SK-N-SH treated with all-trans-retinoic acid at 6 μM for 48 hours (cell line): ENCODE data around the gene NTSR2.

Source experiments
- ATAC-seq: fragments of 200-7000 bp; cut with Tn5 transposase; 3 replicates; pipeline ENCODE4 v1.9.1; 2020; ENCODE audit warnings: mild to moderate bottlenecking, moderate library complexity
- ARNTL ChIP-seq: fragments of 450-650 bp; formaldehyde crosslinking; IDR thresholded peaks from 2 replicates; pipeline ENCODE4 v1.5.0; 2020; ENCODE audit warnings: low read depth, mild to moderate bottlenecking, moderate library complexity, borderline replicate concordance
- CSDC2 ChIP-seq: fragments of 250-450 bp; sonication (Bioruptor Pico); IDR thresholded peaks from 2 replicates; pipeline ENCODE4 v1.5.0; 2020; ENCODE audit warnings: mild to moderate bottlenecking, moderate library complexity
- ESRRG ChIP-seq: fragments of 250-450 bp; sonication (Bioruptor Pico); IDR thresholded peaks from 2 replicates; pipeline ENCODE4 v1.6.1; 2021; ENCODE audit warnings: mild to moderate bottlenecking
- GLIS3 ChIP-seq: fragments of 250-450 bp; sonication (Bioruptor Pico); IDR thresholded peaks from 2 replicates; pipeline ENCODE4 v1.5.0; 2020; ENCODE audit warnings: mild to moderate bottlenecking, moderate library complexity
- ISL1 ChIP-seq: fragments of 250-450 bp; sonication (Bioruptor Pico); IDR thresholded peaks from 2 replicates; pipeline ENCODE4 v2.1.2; 2022; ENCODE audit warnings: mild to moderate bottlenecking, moderate library complexity
- OSR1 ChIP-seq: fragments of 250-450 bp; sonication (Bioruptor Pico); IDR thresholded peaks from 2 replicates; pipeline ENCODE4 v1.8.0; 2022; ENCODE audit warnings: moderate library complexity, mild to moderate bottlenecking, inconsistent platforms
- PPARA ChIP-seq: fragments of 250-450 bp; sonication (Bioruptor Pico); IDR thresholded peaks from 2 replicates; pipeline ENCODE4 v1.5.0; 2020; ENCODE audit warnings: mild to moderate bottlenecking, borderline replicate concordance
- RARB ChIP-seq: fragments of 250-450 bp; sonication (Bioruptor Pico); IDR thresholded peaks from 2 replicates; pipeline ENCODE4 v1.8.0; 2021; ENCODE audit warnings: mild to moderate bottlenecking, moderate library complexity
- SNAI2 ChIP-seq: fragments of 250-450 bp; sonication (Bioruptor Pico); IDR thresholded peaks from 2 replicates; pipeline ENCODE4 v1.5.0; 2020; ENCODE audit warnings: mild to moderate bottlenecking, moderate library complexity
- TCF4 ChIP-seq: fragments of 250-450 bp; sonication (Bioruptor Pico); IDR thresholded peaks from 2 replicates; pipeline ENCODE4 v1.8.0; 2021; ENCODE audit warnings: mild to moderate bottlenecking, moderate library complexity, borderline replicate concordance
- ZC3H10 ChIP-seq: fragments of 250-450 bp; sonication (Bioruptor Pico); IDR thresholded peaks from 2 replicates; pipeline ENCODE4 v1.5.1; 2021; ENCODE audit warnings: mild to moderate bottlenecking, moderate library complexity
- ZFP30 ChIP-seq: fragments of 450-650 bp; formaldehyde crosslinking; IDR thresholded peaks from 2 replicates; pipeline ENCODE4 v1.5.0; 2022; ENCODE audit warnings: mild to moderate bottlenecking, moderate library complexity
- ZNF565 ChIP-seq: fragments of 450-650 bp; formaldehyde crosslinking; conservative IDR thresholded peaks from 2 replicates; pipeline ENCODE4 v1.5.0; 2020; ENCODE audit warnings: low read depth, mild to moderate bottlenecking, moderate library complexity
- ZNF70 ChIP-seq: fragments of 450-650 bp; formaldehyde crosslinking; IDR thresholded peaks from 2 replicates; pipeline ENCODE4 v1.5.0; 2020; ENCODE audit warnings: mild to moderate bottlenecking, moderate library complexity
- ZNF8 ChIP-seq: fragments of 450-650 bp; formaldehyde crosslinking; IDR thresholded peaks from 2 replicates; pipeline ENCODE4 v1.5.0; 2020; ENCODE audit warnings: mild to moderate bottlenecking, moderate library complexity
- TF ChIP-seq, protein P1 (sequence below): fragments of 250-450 bp; sonication (Bioruptor Pico); IDR thresholded peaks from 2 replicates; pipeline ENCODE4 v1.5.0; 2020; ENCODE audit warnings: mild to moderate bottlenecking, moderate library complexity
- TF ChIP-seq, protein P2 (sequence below): fragments of 250-450 bp; sonication (Bioruptor Pico); IDR thresholded peaks from 2 replicates; pipeline ENCODE4 v1.8.0; 2021; ENCODE audit warnings: low read depth, mild to moderate bottlenecking, moderate library complexity, borderline replicate concordance
- TF ChIP-seq, protein P3 (sequence below): fragments of 250-450 bp; sonication (Bioruptor Pico); IDR thresholded peaks from 2 replicates; pipeline ENCODE4 v1.8.0; 2020; ENCODE audit warnings: mild to moderate bottlenecking, moderate library complexity, borderline replicate concordance
- TF ChIP-seq, protein P4 (sequence below): fragments of 250-450 bp; sonication (Bioruptor Pico); IDR thresholded peaks from 2 replicates; pipeline ENCODE4 v1.5.1; 2021; ENCODE audit warnings: mild to moderate bottlenecking, moderate library complexity

The NTSR2 gene

DNA sequence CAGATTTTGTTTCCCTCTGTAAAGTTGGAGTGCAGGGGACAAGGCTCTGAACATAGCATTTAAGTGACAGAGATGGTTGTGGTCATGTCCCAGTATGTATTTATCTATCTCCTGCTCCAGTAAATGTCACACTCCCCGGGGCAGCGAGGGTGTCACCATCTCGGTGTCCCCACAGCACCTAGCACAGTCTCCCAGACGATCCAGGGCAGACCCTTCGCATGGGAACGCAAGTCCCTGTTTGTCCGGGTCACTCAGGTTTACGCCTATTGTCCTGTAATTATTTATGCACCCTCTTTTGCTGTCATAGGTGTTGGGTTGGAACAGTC is 12.6 kb upstream of the NTSR2 start:
- TF ChIP-seq CSDC2 (CRISPR knock-in tag) (no peak), SNAI2 (CRISPR knock-in tag) (no peak), ZNF8 (CRISPR knock-in tag) (no peak), RARB (CRISPR knock-in tag) (no peak), ZC3H10 (CRISPR knock-in tag) (no peak)
- TF ChIP-seq, protein P1, sequence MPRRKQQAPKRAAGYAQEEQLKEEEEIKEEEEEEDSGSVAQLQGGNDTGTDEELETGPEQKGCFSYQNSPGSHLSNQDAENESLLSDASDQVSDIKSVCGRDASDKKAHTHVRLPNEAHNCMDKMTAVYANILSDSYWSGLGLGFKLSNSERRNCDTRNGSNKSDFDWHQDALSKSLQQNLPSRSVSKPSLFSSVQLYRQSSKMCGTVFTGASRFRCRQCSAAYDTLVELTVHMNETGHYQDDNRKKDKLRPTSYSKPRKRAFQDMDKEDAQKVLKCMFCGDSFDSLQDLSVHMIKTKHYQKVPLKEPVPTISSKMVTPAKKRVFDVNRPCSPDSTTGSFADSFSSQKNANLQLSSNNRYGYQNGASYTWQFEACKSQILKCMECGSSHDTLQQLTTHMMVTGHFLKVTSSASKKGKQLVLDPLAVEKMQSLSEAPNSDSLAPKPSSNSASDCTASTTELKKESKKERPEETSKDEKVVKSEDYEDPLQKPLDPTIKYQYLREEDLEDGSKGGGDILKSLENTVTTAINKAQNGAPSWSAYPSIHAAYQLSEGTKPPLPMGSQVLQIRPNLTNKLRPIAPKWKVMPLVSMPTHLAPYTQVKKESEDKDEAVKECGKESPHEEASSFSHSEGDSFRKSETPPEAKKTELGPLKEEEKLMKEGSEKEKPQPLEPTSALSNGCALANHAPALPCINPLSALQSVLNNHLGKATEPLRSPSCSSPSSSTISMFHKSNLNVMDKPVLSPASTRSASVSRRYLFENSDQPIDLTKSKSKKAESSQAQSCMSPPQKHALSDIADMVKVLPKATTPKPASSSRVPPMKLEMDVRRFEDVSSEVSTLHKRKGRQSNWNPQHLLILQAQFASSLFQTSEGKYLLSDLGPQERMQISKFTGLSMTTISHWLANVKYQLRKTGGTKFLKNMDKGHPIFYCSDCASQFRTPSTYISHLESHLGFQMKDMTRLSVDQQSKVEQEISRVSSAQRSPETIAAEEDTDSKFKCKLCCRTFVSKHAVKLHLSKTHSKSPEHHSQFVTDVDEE (CRISPR knock-in tag), result no peak
- ATAC-seq, result no peak

DNA sequence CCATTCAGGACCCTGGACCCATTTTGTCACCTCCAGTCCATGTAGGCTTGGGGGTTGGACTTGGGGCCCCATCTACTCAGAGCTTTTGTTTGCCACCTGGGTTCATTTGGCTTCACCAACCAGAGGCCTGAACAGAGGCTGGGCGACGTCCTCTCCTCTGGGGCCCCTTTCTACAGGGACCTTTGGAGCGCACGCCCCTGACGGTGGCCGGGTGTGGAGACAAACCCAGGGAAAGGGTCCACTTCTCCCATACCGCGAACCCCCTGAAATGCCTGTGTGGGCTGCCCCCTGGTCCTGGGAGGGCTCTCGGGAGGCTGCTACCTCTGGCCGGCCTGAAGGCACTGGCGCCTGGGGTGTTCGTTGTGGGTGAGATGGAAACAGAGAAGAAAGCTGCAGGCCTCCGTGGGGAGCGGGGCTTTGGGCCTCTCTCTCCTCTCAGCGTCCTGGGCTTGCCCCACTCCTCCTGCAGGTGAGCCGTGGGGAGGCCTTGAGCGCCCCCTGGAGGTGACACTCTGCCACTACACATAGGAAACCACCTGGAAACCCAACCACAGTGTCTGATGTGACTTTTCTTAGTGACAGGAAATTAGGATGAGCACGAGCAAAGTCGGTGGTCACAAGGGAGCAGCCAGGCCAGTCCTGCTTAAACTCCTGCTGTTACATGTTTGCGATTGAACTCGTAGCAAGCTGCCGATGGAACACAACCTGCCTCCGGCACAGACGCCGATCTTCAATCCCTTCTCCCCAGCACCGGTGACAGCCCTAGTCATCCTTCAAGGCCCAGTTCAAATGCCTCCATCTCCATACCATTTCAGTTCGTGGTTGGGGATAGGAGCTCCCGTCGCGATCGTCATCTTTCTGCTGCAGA is 12.0 kb upstream of the NTSR2 start:
- TF ChIP-seq, protein P2, sequence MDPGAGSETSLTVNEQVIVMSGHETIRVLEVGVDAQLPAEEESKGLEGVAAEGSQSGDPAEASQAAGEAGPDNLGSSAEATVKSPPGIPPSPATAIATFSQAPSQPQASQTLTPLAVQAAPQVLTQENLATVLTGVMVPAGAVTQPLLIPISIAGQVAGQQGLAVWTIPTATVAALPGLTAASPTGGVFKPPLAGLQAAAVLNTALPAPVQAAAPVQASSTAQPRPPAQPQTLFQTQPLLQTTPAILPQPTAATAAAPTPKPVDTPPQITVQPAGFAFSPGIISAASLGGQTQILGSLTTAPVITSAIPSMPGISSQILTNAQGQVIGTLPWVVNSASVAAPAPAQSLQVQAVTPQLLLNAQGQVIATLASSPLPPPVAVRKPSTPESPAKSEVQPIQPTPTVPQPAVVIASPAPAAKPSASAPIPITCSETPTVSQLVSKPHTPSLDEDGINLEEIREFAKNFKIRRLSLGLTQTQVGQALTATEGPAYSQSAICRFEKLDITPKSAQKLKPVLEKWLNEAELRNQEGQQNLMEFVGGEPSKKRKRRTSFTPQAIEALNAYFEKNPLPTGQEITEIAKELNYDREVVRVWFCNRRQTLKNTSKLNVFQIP, result no peak
- TF ChIP-seq ISL1 (CRISPR knock-in tag), result no peak
- TF ChIP-seq, protein P3, sequence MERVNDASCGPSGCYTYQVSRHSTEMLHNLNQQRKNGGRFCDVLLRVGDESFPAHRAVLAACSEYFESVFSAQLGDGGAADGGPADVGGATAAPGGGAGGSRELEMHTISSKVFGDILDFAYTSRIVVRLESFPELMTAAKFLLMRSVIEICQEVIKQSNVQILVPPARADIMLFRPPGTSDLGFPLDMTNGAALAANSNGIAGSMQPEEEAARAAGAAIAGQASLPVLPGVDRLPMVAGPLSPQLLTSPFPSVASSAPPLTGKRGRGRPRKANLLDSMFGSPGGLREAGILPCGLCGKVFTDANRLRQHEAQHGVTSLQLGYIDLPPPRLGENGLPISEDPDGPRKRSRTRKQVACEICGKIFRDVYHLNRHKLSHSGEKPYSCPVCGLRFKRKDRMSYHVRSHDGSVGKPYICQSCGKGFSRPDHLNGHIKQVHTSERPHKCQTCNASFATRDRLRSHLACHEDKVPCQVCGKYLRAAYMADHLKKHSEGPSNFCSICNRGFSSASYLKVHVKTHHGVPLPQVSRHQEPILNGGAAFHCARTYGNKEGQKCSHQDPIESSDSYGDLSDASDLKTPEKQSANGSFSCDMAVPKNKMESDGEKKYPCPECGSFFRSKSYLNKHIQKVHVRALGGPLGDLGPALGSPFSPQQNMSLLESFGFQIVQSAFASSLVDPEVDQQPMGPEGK (CRISPR knock-in tag), result no peak
- no peak for TF ChIP-seq OSR1
- TF ChIP-seq GLIS3 (CRISPR knock-in tag), result no peak
- TF ChIP-seq CSDC2 (CRISPR knock-in tag), result no peak
- TF ChIP-seq, protein P1 (CRISPR knock-in tag), result no peak
- TF ChIP-seq ARNTL, result no peak
- TF ChIP-seq ZFP30, result no peak

DNA sequence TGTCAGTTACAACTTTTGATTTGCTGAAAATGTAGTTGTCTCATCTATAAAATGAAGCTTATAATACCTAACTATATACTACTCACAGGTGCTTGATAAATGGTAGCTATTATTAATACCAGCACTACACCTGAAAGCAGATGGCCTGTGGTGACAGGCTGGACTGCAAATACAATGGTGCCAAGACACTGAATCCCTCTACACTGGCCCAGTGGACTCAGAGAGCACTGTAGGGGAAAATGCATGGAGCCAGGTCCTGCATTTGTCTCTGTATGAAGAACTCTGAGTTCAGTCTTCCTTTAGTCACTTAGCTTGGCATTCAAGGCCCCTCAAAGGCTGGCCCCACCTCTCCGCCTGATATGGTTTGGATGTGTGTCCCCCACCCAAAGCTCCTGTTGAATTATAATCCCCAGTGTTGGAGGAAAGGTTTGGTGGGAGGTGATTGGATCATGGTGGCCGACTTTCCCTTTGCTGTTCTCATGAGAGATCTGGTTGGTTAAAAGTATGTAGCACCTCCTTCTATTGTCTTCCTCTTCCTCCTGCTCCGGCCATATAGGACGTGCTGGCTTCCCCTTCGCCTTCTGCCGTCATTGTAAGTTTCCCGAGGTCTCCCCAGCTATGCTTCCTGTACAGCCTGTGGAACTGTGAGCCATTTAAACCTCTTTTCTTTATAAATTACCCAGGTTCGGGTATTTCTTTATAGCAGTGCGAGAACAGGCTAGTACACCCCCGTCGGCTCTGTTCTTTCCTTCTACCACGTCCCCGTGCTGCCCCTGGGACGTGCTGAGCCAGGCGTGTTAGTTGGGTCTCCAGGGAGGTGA is 11.1 kb upstream of the NTSR2 start:
- no peak for ATAC-seq
- no peak for TF ChIP-seq ZNF70
- TF ChIP-seq ESRRG (CRISPR knock-in tag), result no peak
- TF ChIP-seq TCF4 (CRISPR knock-in tag), result no peak
- no peak for TF ChIP-seq ZNF565
- no peak for TF ChIP-seq GLIS3 (CRISPR knock-in tag)
- TF ChIP-seq, protein P4, sequence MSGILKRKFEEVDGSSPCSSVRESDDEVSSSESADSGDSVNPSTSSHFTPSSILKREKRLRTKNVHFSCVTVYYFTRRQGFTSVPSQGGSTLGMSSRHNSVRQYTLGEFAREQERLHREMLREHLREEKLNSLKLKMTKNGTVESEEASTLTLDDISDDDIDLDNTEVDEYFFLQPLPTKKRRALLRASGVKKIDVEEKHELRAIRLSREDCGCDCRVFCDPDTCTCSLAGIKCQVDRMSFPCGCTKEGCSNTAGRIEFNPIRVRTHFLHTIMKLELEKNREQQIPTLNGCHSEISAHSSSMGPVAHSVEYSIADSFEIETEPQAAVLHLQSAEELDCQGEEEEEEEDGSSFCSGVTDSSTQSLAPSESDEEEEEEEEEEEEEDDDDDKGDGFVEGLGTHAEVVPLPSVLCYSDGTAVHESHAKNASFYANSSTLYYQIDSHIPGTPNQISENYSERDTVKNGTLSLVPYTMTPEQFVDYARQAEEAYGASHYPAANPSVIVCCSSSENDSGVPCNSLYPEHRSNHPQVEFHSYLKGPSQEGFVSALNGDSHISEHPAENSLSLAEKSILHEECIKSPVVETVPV, result no peak
- no peak for TF ChIP-seq SNAI2 (CRISPR knock-in tag)
- no peak for TF ChIP-seq PPARA (CRISPR knock-in tag)
- TF ChIP-seq, protein P2, result no peak
- no peak for TF ChIP-seq OSR1
- TF ChIP-seq, protein P3 (CRISPR knock-in tag), result no peak
- no peak for TF ChIP-seq ZFP30

More for the DNA sequence above, 12.0 kb upstream of the NTSR2 start:
- peak; percentile 80 for ATAC-seq
